ENCODE results near the gene HSD17B4. TPM values are rescaled to one million over a fixed set of nuclear protein-coding genes. Genes with fewer than 3 reads are reported as not detected.
A peak's percentile ranks its signal among the peaks of the same experiment; 100 is the strongest.

Gene HSD17B4
- total and polyA plus RNA-seq, 2 of the 13 experiments (the other 11 are each of a cell fraction or from before 2014, with no cell fraction given) = 178 to 399 TPM

GRCh38 chr5:119452373-119453039, at the start of gene HSD17B4 (continued):
- TF ChIP-seq ZNF552 (CRISPR knock-in tag; IDR thresholded peaks at IDR 0.05; ENCODE audit: borderline replicate concordance) (no peak), ARID4A (CRISPR knock-in tag; IDR thresholded peaks at IDR 0.05; ENCODE audit: borderline replicate concordance) (peak; percentile 88), MED1 (CRISPR knock-in tag; IDR thresholded peaks at IDR 0.05) (peak; percentile 81), ZNF549 (CRISPR knock-in tag; IDR thresholded peaks at IDR 0.05) (no peak), CERS6 (CRISPR knock-in tag; IDR thresholded peaks at IDR 0.05) (no peak), ZNF142 (CRISPR knock-in tag; IDR thresholded peaks at IDR 0.05) (no peak), DZIP1 (CRISPR knock-in tag; IDR thresholded peaks at IDR 0.05) (no peak), ZFP37 (CRISPR knock-in tag; IDR thresholded peaks at IDR 0.05; ENCODE audit: borderline replicate concordance) (no peak; the same call in 1 of the 2 replicates), HDAC2 (CRISPR knock-in tag; IDR thresholded peaks at IDR 0.05) (peak; percentile 30; the same call in 1 of the 2 replicates), ZNF773 (CRISPR knock-in tag; IDR thresholded peaks at IDR 0.05; ENCODE audit: borderline replicate concordance) (no peak), ZNF362 (CRISPR knock-in tag; IDR thresholded peaks at IDR 0.05; ENCODE audit: borderline replicate concordance) (0 out of 2 replicates have a peak, but pooled peaks have one; percentile 37), ZNF543 (CRISPR knock-in tag; IDR thresholded peaks at IDR 0.05) (0 out of 2 replicates have a peak, but pooled peaks have one; percentile 57), ZNF335 (CRISPR knock-in tag; IDR thresholded peaks at IDR 0.05) (peak; percentile 58)
